Type B pancreatic cell (in vitro differentiated cells): ENCODE data around the gene TENT5C. TPM values are rescaled to one million over a fixed set of nuclear protein-coding genes. Genes with fewer than 3 reads are reported as not detected.

Experiments
- DNase-seq: peaks from one replicate; pipeline ENCODE4 v3.0.0; 2021; ENCODE audit warnings: mixed read lengths; ENCODE audit not compliant: unreplicated experiment; ENCODE audit errors: extremely low spot score
- H3K27ac Mint-ChIP-seq: 2 replicates; pipeline ENCODE4 v1.8.0; 2021; ENCODE audit warnings: mild to moderate bottlenecking, mixed read lengths
- H3K27me3 Mint-ChIP-seq: 2 replicates; pipeline ENCODE4 v1.8.0; 2021; ENCODE audit warnings: mixed read lengths
- H3K36me3 Mint-ChIP-seq: 2 replicates; pipeline ENCODE4 v1.8.0; 2021; ENCODE audit warnings: mixed read lengths
- H3K4me1 Mint-ChIP-seq: one replicate; pipeline ENCODE4 v1.8.0; 2021; ENCODE audit warnings: mixed read lengths; ENCODE audit not compliant: unreplicated experiment
- H3K4me3 Mint-ChIP-seq: 2 replicates; pipeline ENCODE4 v1.8.0; 2021; ENCODE audit warnings: mild to moderate bottlenecking, mixed read lengths
- H3K9me3 Mint-ChIP-seq: 2 replicates; pipeline ENCODE4 v1.8.0; 2021; ENCODE audit warnings: mixed read lengths
- total RNA-seq: library from RNA; stranded (reverse); gene quantifications from 2 replicates; pipeline ENCODE4 v1.2.1, GENCODE V29; 2021; ENCODE audit warnings: low replicate concordance
- TF ChIP-seq, protein P1 (sequence below): fragments of 200-600 bp; sonication (generic); conservative IDR thresholded peaks from 2 replicates; pipeline ENCODE4 v1.5.0; 2021; ENCODE audit warnings: antibody characterized with exemption, mild to moderate bottlenecking

TENT5C gene
- total RNA-seq, 1 donor from 2014 or later: 13.8 TPM

- Mint-ChIP-seq H3K27ac (no peak overlapping the region), H3K36me3 (no peaks in the 10 kb centered on the region), H3K27me3 (no peaks in the 10 kb centered on the region), H3K4me1 (peaks cover 19% of the 10 kb centered on the region), H3K9me3 (no peaks in the 10 kb centered on the region), H3K4me3 (no peak overlapping the region)
- DNase-seq: no peak
- TF ChIP-seq, protein P1, sequence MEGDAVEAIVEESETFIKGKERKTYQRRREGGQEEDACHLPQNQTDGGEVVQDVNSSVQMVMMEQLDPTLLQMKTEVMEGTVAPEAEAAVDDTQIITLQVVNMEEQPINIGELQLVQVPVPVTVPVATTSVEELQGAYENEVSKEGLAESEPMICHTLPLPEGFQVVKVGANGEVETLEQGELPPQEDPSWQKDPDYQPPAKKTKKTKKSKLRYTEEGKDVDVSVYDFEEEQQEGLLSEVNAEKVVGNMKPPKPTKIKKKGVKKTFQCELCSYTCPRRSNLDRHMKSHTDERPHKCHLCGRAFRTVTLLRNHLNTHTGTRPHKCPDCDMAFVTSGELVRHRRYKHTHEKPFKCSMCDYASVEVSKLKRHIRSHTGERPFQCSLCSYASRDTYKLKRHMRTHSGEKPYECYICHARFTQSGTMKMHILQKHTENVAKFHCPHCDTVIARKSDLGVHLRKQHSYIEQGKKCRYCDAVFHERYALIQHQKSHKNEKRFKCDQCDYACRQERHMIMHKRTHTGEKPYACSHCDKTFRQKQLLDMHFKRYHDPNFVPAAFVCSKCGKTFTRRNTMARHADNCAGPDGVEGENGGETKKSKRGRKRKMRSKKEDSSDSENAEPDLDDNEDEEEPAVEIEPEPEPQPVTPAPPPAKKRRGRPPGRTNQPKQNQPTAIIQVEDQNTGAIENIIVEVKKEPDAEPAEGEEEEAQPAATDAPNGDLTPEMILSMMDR: no peak
These were observed 32.3 kb upstream of the TENT5C start for GRCh38 chr1:117573386-117574023.

DNA sequence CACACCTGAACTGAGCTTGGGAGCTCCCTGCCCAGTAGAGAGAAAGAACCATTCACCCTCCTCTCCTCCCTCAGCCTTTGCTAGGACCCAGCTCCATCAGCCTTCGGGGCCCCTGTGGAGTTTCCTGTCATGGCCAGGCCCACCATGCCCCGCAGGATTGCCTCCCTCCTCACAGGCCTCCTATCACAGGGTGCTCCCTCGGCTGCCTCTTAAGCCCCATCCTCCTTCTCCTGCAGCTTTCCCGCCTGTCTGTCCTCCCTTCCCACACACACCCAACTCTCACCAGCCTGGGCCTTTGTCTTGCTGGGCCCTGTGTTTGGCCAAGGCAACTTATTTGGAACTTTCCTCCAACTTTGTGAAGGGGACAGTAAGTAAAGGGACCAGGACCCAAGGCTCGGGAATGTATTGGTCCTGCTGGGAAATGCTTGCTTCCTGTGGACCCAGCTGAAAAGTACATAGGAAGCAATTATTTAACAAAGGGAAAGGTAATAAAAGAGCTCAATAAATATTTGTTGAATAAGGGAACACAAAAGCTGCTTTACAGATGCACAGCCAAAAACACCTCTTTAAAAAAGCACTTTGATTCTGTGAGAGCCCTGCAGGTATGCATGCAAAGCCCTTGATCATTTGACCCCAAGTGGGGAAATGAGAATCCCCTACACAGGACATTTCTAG lies 31.6 kb upstream of the TENT5C start:
- no peaks in the 10 kb centered on the region for H3K9me3 Mint-ChIP-seq
- peaks cover 19% of the 10 kb centered on the region for H3K4me1 Mint-ChIP-seq
- no peak overlapping the region for H3K4me3 Mint-ChIP-seq
- H3K27me3 Mint-ChIP-seq: no peaks in the 10 kb centered on the region
- H3K27ac Mint-ChIP-seq: peak overlapping the region; percentile 59
- TF ChIP-seq, protein P1: no peak
- no peak for DNase-seq
- no peaks in the 10 kb centered on the region for H3K36me3 Mint-ChIP-seq

- no peaks in the 10 kb centered on the region for H3K27me3 Mint-ChIP-seq
- peaks cover 18% of the 10 kb centered on the region for H3K4me1 Mint-ChIP-seq
- DNase-seq: no peak
- H3K27ac Mint-ChIP-seq: no peak overlapping the region
- H3K9me3 Mint-ChIP-seq: no peaks in the 10 kb centered on the region
- no peaks in the 10 kb centered on the region for H3K36me3 Mint-ChIP-seq
- H3K4me3 Mint-ChIP-seq: no peak overlapping the region
- TF ChIP-seq, protein P1: no peak
These were observed 30.1 kb upstream of the TENT5C start for GRCh38 chr1:117575586-117576225.

DNA sequence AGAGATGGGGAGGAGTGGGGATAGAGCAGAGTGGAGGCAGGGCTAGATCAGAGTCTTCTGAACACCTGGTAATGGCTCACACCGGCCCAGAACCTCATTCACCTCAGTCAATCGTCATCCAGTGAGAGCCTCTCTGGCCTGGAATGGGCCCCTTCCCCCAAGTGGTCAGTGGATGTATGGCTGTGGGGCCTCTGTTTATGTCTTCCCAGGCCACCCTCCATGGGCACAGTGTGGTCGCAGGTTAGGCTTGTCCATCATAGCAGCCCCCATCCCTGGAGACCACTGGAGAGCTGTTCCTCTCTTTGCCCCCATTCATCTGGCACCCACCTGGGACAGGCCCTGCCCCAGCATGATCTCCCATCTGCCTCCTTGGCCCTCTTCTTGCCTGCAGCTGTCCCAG lies 29.6 kb upstream of the TENT5C start:
- Mint-ChIP-seq H3K4me3 (no peak overlapping the region), H3K27me3 (no peaks in the 10 kb centered on the region), H3K9me3 (no peaks in the 10 kb centered on the region), H3K27ac (no peak overlapping the region), H3K36me3 (no peaks in the 10 kb centered on the region), H3K4me1 (peaks cover 16% of the 10 kb centered on the region)
- TF ChIP-seq, protein P1: no peak
- no peak for DNase-seq

GRCh38 chr1:117577191-117577885 lies 28.5 kb upstream of the TENT5C start:
- Mint-ChIP-seq H3K27me3 (no peaks in the 10 kb centered on the region), H3K36me3 (no peaks in the 10 kb centered on the region), H3K4me3 (no peak overlapping the region), H3K4me1 (peaks cover 10% of the 10 kb centered on the region), H3K27ac (no peak overlapping the region), H3K9me3 (no peaks in the 10 kb centered on the region)
- TF ChIP-seq, protein P1: no peak
- no peak for DNase-seq
